ENCODE measurements around the gene MBD6.

The MBD6 gene

DNA sequence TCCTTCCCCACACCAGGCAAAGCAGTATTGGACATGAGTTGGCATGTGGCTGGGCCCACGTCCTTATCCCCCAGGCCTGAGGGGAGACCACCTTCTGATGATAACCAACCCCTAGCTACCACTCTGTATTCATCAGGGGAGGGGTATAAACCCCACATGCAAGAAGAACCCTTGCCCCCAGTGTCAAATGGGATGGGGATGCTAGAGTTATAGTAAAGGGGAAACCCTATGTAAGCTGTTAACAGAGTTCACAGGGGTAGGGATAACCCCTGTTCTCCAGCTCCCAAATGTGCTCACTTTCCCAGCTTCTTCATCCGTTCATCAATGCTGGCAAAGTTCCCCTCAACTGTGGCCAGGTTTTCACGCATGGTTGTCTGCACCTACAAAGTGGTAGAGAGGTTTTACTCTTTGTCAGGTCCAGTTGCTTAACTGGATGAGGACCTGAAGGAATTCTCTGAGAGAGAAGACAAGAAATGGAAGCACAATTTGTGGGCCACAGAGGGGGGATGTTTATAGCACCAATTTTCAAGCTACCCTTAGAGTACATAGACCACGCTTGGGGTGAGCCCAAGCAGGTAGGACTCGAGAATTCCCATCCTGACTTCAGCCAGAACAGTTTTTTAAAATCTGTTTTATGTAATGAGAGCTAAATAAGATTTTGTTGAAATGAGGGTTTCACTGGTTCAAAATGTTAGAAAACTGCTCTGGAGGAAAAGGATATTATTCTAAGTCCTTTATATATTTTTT lies 7.9 kb downstream of the MBD6 start:
- no peak overlapping the region for H3K4me3 ChIP-seq (ENCODE audit: low read length)
- DNase-seq (ENCODE audit: low read depth) = no peak
- TF ChIP-seq CTCF (IDR thresholded peaks at IDR 0.05; ENCODE audit: insufficient read depth, low read depth, low read length, missing control alignments) = no peak

DNA sequence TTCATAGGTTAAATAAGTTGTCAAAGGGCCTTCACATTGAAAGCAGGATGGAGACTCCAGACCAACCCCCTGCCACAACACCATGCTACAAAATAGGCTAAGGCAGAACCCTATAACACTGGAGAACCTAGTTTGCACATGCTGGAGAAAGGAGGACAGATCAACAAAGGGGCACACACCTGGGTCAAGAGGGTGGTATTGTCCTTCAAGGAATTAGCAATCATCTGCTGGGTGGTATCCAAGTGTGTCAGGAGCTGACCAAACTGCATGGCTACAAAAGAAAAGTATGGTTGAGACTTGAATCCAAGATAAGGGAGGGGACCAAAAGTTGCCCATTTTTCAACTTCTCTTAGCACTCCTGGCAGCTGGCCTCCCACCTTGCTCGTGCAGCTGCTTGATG lies 9.2 kb downstream of the MBD6 start:
- no peak overlapping the region for H3K4me3 ChIP-seq (ENCODE audit: low read length)
- no peak for DNase-seq (ENCODE audit: low read depth)
- TF ChIP-seq CTCF (IDR thresholded peaks at IDR 0.05; ENCODE audit: insufficient read depth, low read depth, low read length, missing control alignments) = no peak

GRCh38 chr12:57533108-57533507 lies 10.5 kb downstream of the MBD6 start:
- TF ChIP-seq CTCF (IDR thresholded peaks at IDR 0.05; ENCODE audit: insufficient read depth, low read depth, low read length, missing control alignments) = no peak
- no peak overlapping the region for H3K4me3 ChIP-seq (ENCODE audit: low read length)
- no peak for DNase-seq (ENCODE audit: low read depth)

GRCh38 chr12:57534250-57534649 lies 11.6 kb downstream of the MBD6 start:
- no peak overlapping the region for H3K4me3 ChIP-seq (ENCODE audit: low read length)
- no peak for DNase-seq (ENCODE audit: low read depth)
- no peak for TF ChIP-seq CTCF (IDR thresholded peaks at IDR 0.05; ENCODE audit: insufficient read depth, low read depth, low read length, missing control alignments)

DNA sequence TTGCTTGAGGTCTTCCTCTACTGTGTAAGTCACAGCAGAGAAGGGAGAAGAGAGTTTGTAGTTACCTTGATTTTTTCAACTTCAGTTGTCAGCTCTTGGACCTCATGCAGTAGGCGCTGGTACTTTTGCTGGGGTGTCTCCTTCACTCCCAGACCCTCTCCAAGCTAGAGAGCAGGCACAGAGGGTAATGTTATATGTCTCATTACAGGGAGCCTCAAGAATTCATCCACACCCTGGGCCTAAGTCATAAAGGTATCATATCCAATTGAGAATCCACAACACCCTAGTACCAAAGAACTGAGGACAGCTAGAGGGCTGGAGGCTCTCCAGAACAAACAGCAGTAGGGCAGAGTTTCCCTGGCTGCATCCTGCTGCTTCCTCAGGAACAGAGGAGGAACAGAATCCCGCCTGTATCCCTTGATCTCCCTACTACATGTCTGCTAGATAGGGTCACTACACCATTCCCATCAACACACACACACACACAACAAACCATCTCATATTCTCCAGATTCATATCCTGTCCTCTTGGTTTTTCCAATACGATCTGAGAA lies 12.4 kb downstream of the MBD6 start:
- no peak for TF ChIP-seq CTCF (IDR thresholded peaks at IDR 0.05; ENCODE audit: insufficient read depth, low read depth, low read length, missing control alignments)
- DNase-seq (ENCODE audit: low read depth) = no peak
- no peak overlapping the region for H3K4me3 ChIP-seq (ENCODE audit: low read length)

DNA sequence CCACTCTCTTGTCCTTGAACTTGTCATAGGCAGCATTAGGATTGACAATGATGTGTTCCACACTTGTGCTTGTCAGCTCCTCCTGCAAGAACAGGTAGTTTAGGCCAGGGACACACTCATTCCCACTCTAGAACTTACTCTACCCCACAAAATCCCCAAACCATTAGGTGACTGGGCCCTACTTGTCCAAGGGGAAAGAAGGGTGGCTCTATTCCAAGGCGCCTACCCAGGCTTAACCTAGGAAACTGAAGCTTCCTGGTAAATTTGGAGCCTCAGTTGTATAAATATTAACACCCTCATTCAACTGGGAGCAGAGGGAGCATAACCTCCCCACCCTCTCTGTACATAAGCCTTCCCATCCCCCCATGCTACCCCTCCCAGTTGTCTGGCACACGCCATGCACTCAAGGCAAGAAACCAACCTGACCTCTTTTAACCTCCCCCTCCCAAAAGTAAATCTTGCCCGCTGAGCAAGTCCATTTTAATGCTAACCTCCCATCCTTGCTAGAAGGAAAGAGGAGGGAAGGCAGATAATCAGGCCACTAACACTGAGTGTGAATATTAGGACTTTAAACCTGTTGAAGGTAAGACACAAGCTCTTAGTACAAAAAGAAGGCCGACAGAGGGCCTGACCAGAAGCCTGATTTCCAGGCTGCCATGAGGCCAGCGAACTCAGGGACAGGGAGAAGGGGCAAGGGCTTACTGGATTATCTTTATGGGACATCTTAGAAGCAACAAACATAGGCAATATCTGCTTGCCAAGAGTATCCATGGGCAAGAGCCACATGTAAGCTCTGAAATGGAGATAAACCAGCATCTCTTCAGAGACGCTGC lies 13.4 kb downstream of the MBD6 start:
- no peak for TF ChIP-seq CTCF (IDR thresholded peaks at IDR 0.05; ENCODE audit: insufficient read depth, low read depth, low read length, missing control alignments)
- H3K4me3 ChIP-seq (ENCODE audit: low read length) = no peak overlapping the region
- no peak for DNase-seq (ENCODE audit: low read depth)

All from epithelial cell of esophagus (primary cell).